Endodermal cell (in vitro differentiated cells): ENCODE measurements around the gene SLC6A16. TPM values are rescaled to one million over a fixed set of nuclear protein-coding genes. Genes with fewer than 3 reads are reported as not detected.

Experiments
- DNase-seq: peaks from one replicate; pipeline ENCODE4 v3.0.0-alpha.2; 2017
- H3K27ac ChIP-seq: 2 replicates; pipeline ENCODE4 v1.5.1; 2013; ENCODE audit warnings: mild to moderate bottlenecking, low read depth, low read length, moderate library complexity
- H3K27me3 ChIP-seq: 2 replicates; pipeline ENCODE4 v1.6.1; 2013; ENCODE audit warnings: mild to moderate bottlenecking, low read length, moderate library complexity; ENCODE audit not compliant: insufficient read depth, control insufficient read depth, poor library complexity, severe bottlenecking
- H3K36me3 ChIP-seq: 2 replicates; pipeline ENCODE4 v1.7.0; 2013; ENCODE audit warnings: mild to moderate bottlenecking, low read length, moderate library complexity; ENCODE audit not compliant: control insufficient read depth, insufficient read depth
- H3K4me1 ChIP-seq: one replicate; pipeline ENCODE4 v1.7.0; 2013; ENCODE audit warnings: low read length; ENCODE audit not compliant: control insufficient read depth, insufficient read depth
- H3K4me3 ChIP-seq: 2 replicates; pipeline ENCODE4 v1.5.1; 2013; ENCODE audit warnings: mild to moderate bottlenecking, low read length, moderate library complexity
- H3K9ac ChIP-seq: 2 replicates; pipeline ENCODE4 v1.6.1; 2013; ENCODE audit warnings: mild to moderate bottlenecking, low read length, moderate library complexity; ENCODE audit not compliant: poor library complexity, severe bottlenecking; ENCODE audit errors: extremely low read depth
- H3K9me3 ChIP-seq: 2 replicates; pipeline ENCODE4 v1.6.1; 2013; ENCODE audit warnings: mild to moderate bottlenecking, low read length, moderate library complexity; ENCODE audit not compliant: control insufficient read depth
- H3K27ac Mint-ChIP-seq: 2 replicates; pipeline ENCODE4 v1.8.0; 2020; ENCODE audit warnings: mixed read lengths
- H3K27me3 Mint-ChIP-seq: 2 replicates; pipeline ENCODE4 v1.8.0; 2021; ENCODE audit warnings: mild to moderate bottlenecking, mixed read lengths; ENCODE audit not compliant: insufficient read depth
- H3K36me3 Mint-ChIP-seq: 2 replicates; pipeline ENCODE4 v1.8.0; 2020; ENCODE audit warnings: low read depth, mixed read lengths
- H3K4me1 Mint-ChIP-seq: 2 replicates; pipeline ENCODE4 v1.8.0; 2020; ENCODE audit warnings: mixed read lengths
- H3K4me3 Mint-ChIP-seq: 2 replicates; pipeline ENCODE4 v1.8.0; 2020; ENCODE audit warnings: mild to moderate bottlenecking, moderate library complexity, mixed read lengths
- H3K9me3 Mint-ChIP-seq: 2 replicates; pipeline ENCODE4 v1.8.0; 2020; ENCODE audit warnings: mild to moderate bottlenecking, mixed read lengths
- WGBS, 2 experiments: methylation state at CpG; one replicate each; pipeline versions ENCODE4 v1.1.5 to v1.1.7; 2013; ENCODE audit warnings: missing lambda C conversion rate in 2 of 2, mixed read lengths in 1 of 2; ENCODE audit not compliant: insufficient coverage in 1 of 2, insufficient read length in 1 of 2; 5-methylcytosine and 5-hydroxymethylcytosine counted together
- total RNA-seq, 2 donors: library from RNA; stranded (reverse); fragmentation: NEBNext Ultra II Directional in 1 of 2; extraction: Animal tissue kit (Norgen Biotek cat#: 25700) in 1 of 2; gene quantifications; 2 replicates in 1 of 2; 3 replicates in 1 of 2; pipeline ENCODE4 v1.2.1, GENCODE V29; 2021
- TF ChIP-seq, protein P1 (sequence below): fragments of 200-600 bp; sonication (generic); conservative IDR thresholded peaks from 2 replicates; pipeline ENCODE4 v1.5.0; 2021; ENCODE audit warnings: antibody characterized with exemption, mild to moderate bottlenecking

SLC6A16 gene
- total RNA-seq, 2 donors from 2014 or later: 3.3 to 3.4 TPM

DNA sequence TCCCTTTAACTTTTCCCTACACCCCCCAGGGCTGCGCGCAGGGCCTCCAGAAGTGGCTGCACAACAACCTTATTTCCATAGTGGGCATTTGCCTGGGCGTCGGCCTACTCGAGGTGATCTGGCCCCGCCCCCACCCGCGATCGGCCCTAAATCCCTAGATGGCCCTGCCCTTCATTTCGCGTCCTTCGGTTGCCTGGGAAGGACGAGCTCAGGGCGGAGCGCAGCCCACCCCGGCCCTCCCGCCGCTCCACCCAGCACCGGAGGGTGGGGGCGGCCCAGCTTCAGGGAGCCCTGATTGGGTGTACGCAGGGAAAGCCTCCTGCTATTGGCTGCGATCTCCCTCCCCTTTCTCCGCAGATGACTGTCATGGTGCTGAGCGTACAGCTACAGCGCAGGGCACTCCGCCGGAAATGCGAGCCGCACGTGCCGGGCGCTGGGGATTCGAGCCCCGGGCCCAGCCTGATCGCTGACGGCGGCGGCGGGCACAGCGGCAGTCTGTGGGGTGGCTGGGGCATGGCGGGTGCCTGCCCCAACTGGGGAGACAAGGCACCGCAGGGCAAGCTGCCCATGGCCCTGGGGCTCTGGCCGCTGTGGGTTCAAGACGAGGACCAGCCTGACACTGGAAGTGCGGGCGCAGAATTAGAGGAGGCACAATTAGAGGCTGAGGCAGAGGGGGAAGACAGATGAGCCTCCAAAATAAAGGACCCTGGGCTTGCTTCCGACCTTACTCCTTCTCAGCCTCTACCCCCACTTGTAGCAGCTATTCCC lies 14.5 kb upstream of the SLC6A16 start:
- peak overlapping the region; percentile 47 for H3K4me3 Mint-ChIP-seq
- H3K27me3 Mint-ChIP-seq: peaks cover 14% of the 10 kb centered on the region
- no peaks in the 10 kb centered on the region for H3K9me3 ChIP-seq
- no peak overlapping the region for H3K27ac ChIP-seq
- H3K36me3 Mint-ChIP-seq: peaks cover 58% of the 10 kb centered on the region
- H3K4me3 ChIP-seq: no peak overlapping the region
- peak; percentile 96 for DNase-seq
- WGBS, 2 experiments: 17 to 35% methylated on average over 7 to 47 of the region's 47 CpGs
- TF ChIP-seq, protein P1, sequence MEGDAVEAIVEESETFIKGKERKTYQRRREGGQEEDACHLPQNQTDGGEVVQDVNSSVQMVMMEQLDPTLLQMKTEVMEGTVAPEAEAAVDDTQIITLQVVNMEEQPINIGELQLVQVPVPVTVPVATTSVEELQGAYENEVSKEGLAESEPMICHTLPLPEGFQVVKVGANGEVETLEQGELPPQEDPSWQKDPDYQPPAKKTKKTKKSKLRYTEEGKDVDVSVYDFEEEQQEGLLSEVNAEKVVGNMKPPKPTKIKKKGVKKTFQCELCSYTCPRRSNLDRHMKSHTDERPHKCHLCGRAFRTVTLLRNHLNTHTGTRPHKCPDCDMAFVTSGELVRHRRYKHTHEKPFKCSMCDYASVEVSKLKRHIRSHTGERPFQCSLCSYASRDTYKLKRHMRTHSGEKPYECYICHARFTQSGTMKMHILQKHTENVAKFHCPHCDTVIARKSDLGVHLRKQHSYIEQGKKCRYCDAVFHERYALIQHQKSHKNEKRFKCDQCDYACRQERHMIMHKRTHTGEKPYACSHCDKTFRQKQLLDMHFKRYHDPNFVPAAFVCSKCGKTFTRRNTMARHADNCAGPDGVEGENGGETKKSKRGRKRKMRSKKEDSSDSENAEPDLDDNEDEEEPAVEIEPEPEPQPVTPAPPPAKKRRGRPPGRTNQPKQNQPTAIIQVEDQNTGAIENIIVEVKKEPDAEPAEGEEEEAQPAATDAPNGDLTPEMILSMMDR: no peak
- peaks cover 3% of the 10 kb centered on the region for H3K9me3 Mint-ChIP-seq
- H3K4me1 Mint-ChIP-seq: peaks cover 13% of the 10 kb centered on the region
- no peaks in the 10 kb centered on the region for H3K4me1 ChIP-seq
- peak overlapping the region; percentile 86 for H3K27ac Mint-ChIP-seq
- peaks cover 47% of the 10 kb centered on the region for H3K36me3 ChIP-seq
- peaks cover 6% of the 10 kb centered on the region for H3K27me3 ChIP-seq
- no peak overlapping the region for H3K9ac ChIP-seq

DNA sequence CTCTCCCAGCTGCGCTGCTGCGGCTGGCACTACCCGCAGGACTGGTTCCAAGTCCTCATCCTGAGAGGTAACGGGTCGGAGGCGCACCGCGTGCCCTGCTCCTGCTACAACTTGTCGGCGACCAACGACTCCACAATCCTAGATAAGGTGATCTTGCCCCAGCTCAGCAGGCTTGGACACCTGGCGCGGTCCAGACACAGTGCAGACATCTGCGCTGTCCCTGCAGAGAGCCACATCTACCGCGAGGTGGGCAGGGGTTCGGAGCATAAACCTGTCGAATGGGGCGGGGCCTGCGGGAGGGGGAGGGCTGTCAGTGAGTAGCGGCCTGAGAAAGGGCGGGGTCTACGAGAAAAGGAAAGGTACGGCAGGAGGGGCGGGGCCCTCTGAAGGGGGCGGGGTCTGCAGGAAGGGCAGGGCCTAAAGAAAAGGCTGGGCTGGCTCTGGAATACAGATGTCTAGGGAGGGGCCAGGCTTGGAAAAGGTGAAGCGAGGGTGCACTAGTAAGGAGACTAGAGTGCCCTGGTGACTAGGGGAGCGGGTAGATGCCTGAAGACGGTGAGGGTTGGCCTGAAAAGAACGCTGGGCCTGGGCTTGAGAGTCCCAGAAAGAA lies 13.8 kb upstream of the SLC6A16 start:
- DNase-seq: peak; percentile 99
- Histone ChIP-seq H3K27ac (no peak overlapping the region), H3K4me1 (no peaks in the 10 kb centered on the region), H3K27me3 (peaks cover 6% of the 10 kb centered on the region), H3K9me3 (no peaks in the 10 kb centered on the region), H3K36me3 (peaks cover 40% of the 10 kb centered on the region), H3K9ac (peak overlapping the region; percentile 39), H3K4me3 (peak overlapping the region; percentile 69)
- H3K36me3 Mint-ChIP-seq: peaks cover 52% of the 10 kb centered on the region
- 4 to 12% methylated on average over 17 to 30 of the region's 30 CpGs for WGBS, 2 experiments
- TF ChIP-seq, protein P1: peak; percentile 36
- H3K4me1 Mint-ChIP-seq: peaks cover 13% of the 10 kb centered on the region
- peak overlapping the region; percentile 88 for H3K27ac Mint-ChIP-seq
- H3K9me3 Mint-ChIP-seq: peaks cover 3% of the 10 kb centered on the region
- peak overlapping the region; percentile 47 for H3K4me3 Mint-ChIP-seq
- H3K27me3 Mint-ChIP-seq: peaks cover 14% of the 10 kb centered on the region

DNA sequence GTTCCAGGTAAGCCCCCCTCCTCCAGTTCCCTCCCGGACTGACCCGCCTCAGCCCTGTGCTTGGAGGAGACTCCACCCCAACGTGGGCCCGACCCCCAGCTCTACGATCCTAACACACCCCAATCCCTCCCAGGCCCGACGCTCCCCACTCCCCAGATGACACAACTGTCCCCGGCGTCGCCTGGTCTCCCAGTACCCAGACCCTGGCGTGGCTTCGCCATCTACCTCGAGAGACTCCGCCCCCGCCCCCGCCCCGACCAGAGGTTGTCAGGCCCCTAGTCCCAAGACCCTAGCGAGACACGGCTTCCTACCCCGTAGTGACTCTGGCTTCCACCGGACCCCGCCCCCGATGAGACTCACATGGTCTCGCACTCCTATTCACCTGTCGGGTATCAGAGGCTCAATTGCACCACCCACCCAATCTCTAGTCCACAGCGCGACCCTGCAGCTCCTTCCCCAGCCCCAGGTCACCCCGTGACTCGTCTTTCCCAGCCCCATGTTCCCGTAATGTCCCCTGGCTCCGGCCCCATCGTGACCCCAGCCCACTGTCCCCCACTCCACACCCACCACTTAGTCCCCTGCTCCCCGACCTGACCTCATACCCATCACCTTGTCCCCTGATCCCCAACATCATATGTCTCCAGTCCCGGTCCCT lies 13.2 kb upstream of the SLC6A16 start:
- Histone ChIP-seq H3K27ac (no peak overlapping the region), H3K9me3 (no peaks in the 10 kb centered on the region), H3K4me3 (peak overlapping the region; percentile 69), H3K36me3 (peaks cover 33% of the 10 kb centered on the region), H3K4me1 (no peaks in the 10 kb centered on the region), H3K9ac (peak overlapping the region; percentile 39), H3K27me3 (peaks cover 6% of the 10 kb centered on the region)
- DNase-seq: peak; percentile 85
- peak overlapping the region; percentile 88 for H3K27ac Mint-ChIP-seq
- H3K4me3 Mint-ChIP-seq: peak overlapping the region; percentile 47
- peaks cover 46% of the 10 kb centered on the region for H3K36me3 Mint-ChIP-seq
- WGBS, 2 experiments: 11 to 20% methylated on average over 17 to 34 of the region's 34 CpGs
- TF ChIP-seq, protein P1: no peak
- H3K27me3 Mint-ChIP-seq: peaks cover 17% of the 10 kb centered on the region
- peaks cover 13% of the 10 kb centered on the region for H3K4me1 Mint-ChIP-seq
- H3K9me3 Mint-ChIP-seq: peaks cover 3% of the 10 kb centered on the region
